ENCODE data around the gene VENTX. TPM values are rescaled to one million over a fixed set of nuclear protein-coding genes. Genes with fewer than 3 reads are reported as not detected.

VENTX gene
- total and polyA plus RNA-seq, 2 of the 4 experiments (the other 2 are of a cell fraction), result not detected

DNA sequence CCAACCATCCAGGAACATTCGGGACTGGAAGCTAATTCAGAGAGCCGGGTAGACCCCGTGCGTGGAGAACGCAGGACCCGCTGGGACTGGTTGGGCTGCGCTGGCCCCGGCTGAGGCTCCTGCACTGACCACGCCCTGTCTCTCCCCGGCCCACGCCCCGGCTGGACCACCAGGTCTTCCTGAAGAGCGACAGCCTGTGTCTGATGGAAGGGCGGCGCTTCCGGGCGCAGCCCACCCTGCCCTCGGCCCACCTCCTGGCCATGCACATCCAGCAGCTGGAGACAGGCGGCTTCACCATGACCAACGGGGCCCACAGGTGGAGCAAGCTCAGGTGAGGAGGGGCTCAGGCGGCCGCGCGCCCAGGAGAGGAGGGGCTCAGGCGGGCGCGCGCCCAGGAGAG is 17.9 kb upstream of the VENTX start:
- no peak for TF ChIP-seq CHD1 (IDR thresholded peaks at IDR 0.05; ENCODE audit: low read depth, low read length)
- TF ChIP-seq, protein P1, sequence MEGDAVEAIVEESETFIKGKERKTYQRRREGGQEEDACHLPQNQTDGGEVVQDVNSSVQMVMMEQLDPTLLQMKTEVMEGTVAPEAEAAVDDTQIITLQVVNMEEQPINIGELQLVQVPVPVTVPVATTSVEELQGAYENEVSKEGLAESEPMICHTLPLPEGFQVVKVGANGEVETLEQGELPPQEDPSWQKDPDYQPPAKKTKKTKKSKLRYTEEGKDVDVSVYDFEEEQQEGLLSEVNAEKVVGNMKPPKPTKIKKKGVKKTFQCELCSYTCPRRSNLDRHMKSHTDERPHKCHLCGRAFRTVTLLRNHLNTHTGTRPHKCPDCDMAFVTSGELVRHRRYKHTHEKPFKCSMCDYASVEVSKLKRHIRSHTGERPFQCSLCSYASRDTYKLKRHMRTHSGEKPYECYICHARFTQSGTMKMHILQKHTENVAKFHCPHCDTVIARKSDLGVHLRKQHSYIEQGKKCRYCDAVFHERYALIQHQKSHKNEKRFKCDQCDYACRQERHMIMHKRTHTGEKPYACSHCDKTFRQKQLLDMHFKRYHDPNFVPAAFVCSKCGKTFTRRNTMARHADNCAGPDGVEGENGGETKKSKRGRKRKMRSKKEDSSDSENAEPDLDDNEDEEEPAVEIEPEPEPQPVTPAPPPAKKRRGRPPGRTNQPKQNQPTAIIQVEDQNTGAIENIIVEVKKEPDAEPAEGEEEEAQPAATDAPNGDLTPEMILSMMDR (conservative IDR thresholded peaks at IDR 0.05; ENCODE audit: low read depth, low read length), result no peak
- Histone ChIP-seq H3K9me3 (ENCODE audit: control insufficient read depth, insufficient read depth, low read length) (peaks cover 2% of the 10 kb centered on the region; the same call in 1 of the 2 replicates), H2AK9ac (replicated peaks; ENCODE audit: low read depth, low read length, poor library complexity) (no peak overlapping the region), H4K5ac (ENCODE audit: low read depth, low read length) (no peak overlapping the region), H3K79me1 (ENCODE audit: low read depth in 1 of 2, low read length in 2 of 2) (no peaks in the 10 kb centered on the region), H3K18ac (ENCODE audit: low read depth, low read length) (no peak overlapping the region), H2AK5ac (ENCODE audit: low read depth, low read length) (no peak overlapping the region), H3K4me1 (ENCODE audit: control insufficient read depth, insufficient read depth, low read length) (no peaks in the 10 kb centered on the region), H3K14ac (replicated peaks; ENCODE audit: low read depth, low read length) (no peak overlapping the region), H2BK20ac (ENCODE audit: low read depth, low read length) (no peak overlapping the region), H3K27ac (ENCODE audit: insufficient read depth, low read length) (no peak overlapping the region), H3K4ac (ENCODE audit: low read depth, low read length) (no peak overlapping the region), H3K9me1 (ENCODE audit: insufficient read depth, low read length) (no peaks in the 10 kb centered on the region), H3K4me2 (ENCODE audit: low read depth, low read length) (no peak overlapping the region), H2BK15ac (ENCODE audit: low read depth, low read length) (no peak overlapping the region), H4K8ac (ENCODE audit: low read depth in 2 of 2, low read length in 2 of 2) (no peak overlapping the region), H3K9ac (ENCODE audit: low read depth, low read length) (no peak overlapping the region), H3K27me3 (ENCODE audit: control insufficient read depth, insufficient read depth, low read length) (peaks cover 13% of the 10 kb centered on the region; the same call in 1 of the 2 replicates), H3K4me3 (ENCODE audit: insufficient read depth, low read depth, low read length) (no peak overlapping the region), H3K23ac (ENCODE audit: low read depth, low read length) (no peak overlapping the region), H3K36me3 (ENCODE audit: control insufficient read depth, insufficient read depth, low read length) (no peaks in the 10 kb centered on the region), H4K91ac (ENCODE audit: insufficient read depth, low read depth, low read length) (no peak overlapping the region), H2BK5ac (ENCODE audit: low read depth, low read length, poor library complexity, severe bottlenecking) (no peak overlapping the region), H4K20me1 (ENCODE audit: insufficient read depth, low read length) (no peaks in the 10 kb centered on the region), H3K56ac (ENCODE audit: extremely low read depth, insufficient read depth, low read length) (no peak overlapping the region), H2AFZ (replicated peaks; ENCODE audit: low read length, poor library complexity) (no peak overlapping the region), H2BK120ac (ENCODE audit: low read depth, low read length) (no peak overlapping the region)
- in situ Hi-C loops (cut with MboI; ENCODE audit: low sequenced_read_pairs) (no loop called here), intact Hi-C loops (cut with micrococcal nuclease) (no loop called here), dilution Hi-C loops (cut with HindIII; ENCODE audit: low sequenced_read_pairs, unreplicated experiment) (no loop called here)
- DNase-seq (no peak), ATAC-seq (ENCODE audit: low read depth) (no peak)
- ChIA-PET CTCF (no interaction called here), POLR2A (ENCODE audit: unreplicated experiment) (no interaction called here)
- WGBS, 2 experiments (ENCODE audit: extremely low coverage in 2 of 2, insufficient read length in 1 of 2), result 15% methylated on average over 18 of the region's 28 CpGs; no CpG with 5 or more reads in 1 of the 2 experiments
- no TSS peak for BruUV-seq (replicated peaks)
